ENCODE measurements around the gene DEFB124. TPM values are rescaled to one million over a fixed set of nuclear protein-coding genes. Genes with fewer than 3 reads are reported as not detected.

Gene DEFB124
- total RNA-seq, 1 experiment from 2014 or later = not detected

DNA sequence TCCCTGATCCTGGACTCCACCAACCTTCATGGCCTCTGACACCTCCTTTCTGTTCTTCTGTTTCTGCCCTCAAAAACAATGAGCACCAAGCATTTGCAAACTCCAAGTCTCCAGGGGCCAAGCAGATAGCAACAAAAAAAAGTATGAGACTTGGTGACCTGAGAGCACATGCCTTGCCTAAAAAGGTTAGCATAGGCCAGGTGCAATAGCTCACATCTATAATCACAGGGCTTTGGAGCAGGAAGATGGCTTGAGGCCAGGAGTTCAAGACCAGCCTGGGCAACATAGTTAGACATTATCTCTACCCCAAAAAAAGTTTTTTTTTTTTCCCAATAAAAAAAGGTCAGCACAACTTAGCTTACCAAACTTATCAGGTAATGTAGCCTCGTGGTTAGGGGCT lies 25.6 kb upstream of the DEFB124 start:
- Histone ChIP-seq H4K5ac (ENCODE audit: insufficient read length, low read depth, low read length) (no peak overlapping the region), H3K4ac (ENCODE audit: low read depth, low read length) (no peak overlapping the region), H2BK120ac (ENCODE audit: low read depth, low read length, poor library complexity, severe bottlenecking) (no peak overlapping the region), H3K23me2 (ENCODE audit: insufficient read length, low read depth, low read length, poor library complexity, severe bottlenecking) (no peaks in the 10 kb centered on the region), H4K8ac (replicated peaks; ENCODE audit: insufficient read length, low read depth, low read length) (no peak overlapping the region), H3K56ac (ENCODE audit: insufficient read length, low read depth, low read length) (no peak overlapping the region), H3K18ac (ENCODE audit: insufficient read length, low read depth, low read length) (no peak overlapping the region), H2BK15ac (ENCODE audit: low read depth, low read length) (no peak overlapping the region), H2AFZ (ENCODE audit: low read length) (no peak overlapping the region), H3K79me1 (ENCODE audit: insufficient read depth, low read depth, low read length, poor library complexity, severe bottlenecking) (no peaks in the 10 kb centered on the region), H3K79me2 (ENCODE audit: insufficient read depth, low read length) (no peaks in the 10 kb centered on the region), H4K20me1 (ENCODE audit: control insufficient read depth, insufficient read depth, insufficient read length) (no peaks in the 10 kb centered on the region), H3K9ac (ENCODE audit: extremely low read depth, insufficient read length, low read length) (no peak overlapping the region), H3K27ac (ENCODE audit: insufficient read length, low read depth, low read length) (no peak overlapping the region), H3K9me3 (ENCODE audit: control insufficient read depth, low read depth, low read length) (peaks cover 29% of the 10 kb centered on the region), H2BK5ac (ENCODE audit: insufficient read length, low read length) (no peak overlapping the region), H3K4me2 (ENCODE audit: insufficient read depth, insufficient read length, low read length) (no peak overlapping the region), H3K27me3 (ENCODE audit: insufficient read depth, low read length) (no peaks in the 10 kb centered on the region), H3K14ac (ENCODE audit: insufficient read depth, low read length) (no peak overlapping the region), H4K91ac (ENCODE audit: insufficient read length, low read depth, low read length) (no peak overlapping the region), H2BK20ac (ENCODE audit: low read depth, low read length, poor library complexity, severe bottlenecking) (no peak overlapping the region), H3T11ph (ENCODE audit: low read length) (no peak overlapping the region), H2AK5ac (ENCODE audit: insufficient read length, low read length) (no peak overlapping the region), H3K4me1 (ENCODE audit: insufficient read depth, low read length) (no peaks in the 10 kb centered on the region), H2BK12ac (ENCODE audit: insufficient read length, low read depth, low read length) (no peak overlapping the region), H3K23ac (ENCODE audit: insufficient read length, low read depth, low read length) (no peak overlapping the region)
- no CpG with 5 or more reads among the region's 1 CpG for WGBS (ENCODE audit: extremely low coverage, insufficient read length, low lambda C conversion rate)
- TF ChIP-seq, protein P1, sequence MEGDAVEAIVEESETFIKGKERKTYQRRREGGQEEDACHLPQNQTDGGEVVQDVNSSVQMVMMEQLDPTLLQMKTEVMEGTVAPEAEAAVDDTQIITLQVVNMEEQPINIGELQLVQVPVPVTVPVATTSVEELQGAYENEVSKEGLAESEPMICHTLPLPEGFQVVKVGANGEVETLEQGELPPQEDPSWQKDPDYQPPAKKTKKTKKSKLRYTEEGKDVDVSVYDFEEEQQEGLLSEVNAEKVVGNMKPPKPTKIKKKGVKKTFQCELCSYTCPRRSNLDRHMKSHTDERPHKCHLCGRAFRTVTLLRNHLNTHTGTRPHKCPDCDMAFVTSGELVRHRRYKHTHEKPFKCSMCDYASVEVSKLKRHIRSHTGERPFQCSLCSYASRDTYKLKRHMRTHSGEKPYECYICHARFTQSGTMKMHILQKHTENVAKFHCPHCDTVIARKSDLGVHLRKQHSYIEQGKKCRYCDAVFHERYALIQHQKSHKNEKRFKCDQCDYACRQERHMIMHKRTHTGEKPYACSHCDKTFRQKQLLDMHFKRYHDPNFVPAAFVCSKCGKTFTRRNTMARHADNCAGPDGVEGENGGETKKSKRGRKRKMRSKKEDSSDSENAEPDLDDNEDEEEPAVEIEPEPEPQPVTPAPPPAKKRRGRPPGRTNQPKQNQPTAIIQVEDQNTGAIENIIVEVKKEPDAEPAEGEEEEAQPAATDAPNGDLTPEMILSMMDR (conservative IDR thresholded peaks at IDR 0.05) = no peak
- no peak overlapping the region for H3K4me3 Mint-ChIP-seq
- no peaks in the 10 kb centered on the region for H3K4me1 Mint-ChIP-seq
- peaks cover 0 to 20% (median 0%) of the 10 kb centered on the region in 3 experiments; a peak in 3 of 7 replicates for H3K36me3 Mint-ChIP-seq (ENCODE audit: insufficient read depth in 1 of 3, low read depth in 3 of 3)
- peaks cover 19% of the 10 kb centered on the region for H3K27me3 Mint-ChIP-seq (ENCODE audit: low read depth)
- H3K27ac Mint-ChIP-seq = no peak overlapping the region
- DNase-seq = no peak
- peaks cover 63 to 91% of the 10 kb centered on the region in 2 experiments for H3K9me3 Mint-ChIP-seq
